HepG2 (cell line): ENCODE measurements around the gene CHST12. TPM values are rescaled to one million over a fixed set of nuclear protein-coding genes. Genes with fewer than 3 reads are reported as not detected.

Source experiments
- ATF7-NPFF ChIP-seq: sonication (generic); formaldehyde crosslinking; IDR thresholded peaks from 2 replicates; pipeline ENCODE4 v1.8.1; 2023; ENCODE audit warnings: mild to moderate bottlenecking, low read depth, missing genetic modification reagents, moderate library complexity
- BCL6 ChIP-seq: IDR thresholded peaks from 2 replicates; pipeline ENCODE4 v1.6.1; 2016; ENCODE audit warnings: missing genetic modification reagents, missing compliant biosample characterization
- CBX5 ChIP-seq: sonication (generic); formaldehyde crosslinking; IDR thresholded peaks from 2 replicates; pipeline ENCODE4 v1.4.0; 2020; ENCODE audit warnings: missing genetic modification reagents, borderline replicate concordance
- CTCF ChIP-seq: sonication (generic); formaldehyde crosslinking; IDR thresholded peaks from 2 replicates; pipeline ENCODE4 v1.5.0; 2020; ENCODE audit warnings: mild to moderate bottlenecking, missing genetic modification reagents, moderate library complexity
- MXD4 ChIP-seq: IDR thresholded peaks from 2 replicates; pipeline ENCODE4 v1.6.1; 2016; ENCODE audit warnings: mild to moderate bottlenecking, missing biosample characterization, missing genetic modification reagents
- SMAD9 ChIP-seq: sonication (generic); formaldehyde crosslinking; IDR thresholded peaks from 2 replicates; pipeline ENCODE4 v1.5.1; 2020; ENCODE audit warnings: mild to moderate bottlenecking, missing genetic modification reagents
- ZBTB2 ChIP-seq: sonication (generic); formaldehyde crosslinking; IDR thresholded peaks from 2 replicates; pipeline ENCODE4 v1.8.0; 2022; ENCODE audit warnings: low read depth, missing genetic modification reagents
- ZBTB38 ChIP-seq: sonication (generic); formaldehyde crosslinking; IDR thresholded peaks from 2 replicates; pipeline ENCODE4 v1.5.1; 2020; ENCODE audit warnings: mild to moderate bottlenecking, missing genetic modification reagents
- ZNF256 ChIP-seq: sonication (generic); formaldehyde crosslinking; conservative IDR thresholded peaks from 2 replicates; pipeline ENCODE4 v1.4.0; 2020; ENCODE audit warnings: missing genetic modification reagents
- ZNF329 ChIP-seq: sonication (generic); formaldehyde crosslinking; IDR thresholded peaks from 2 replicates; pipeline ENCODE4 v1.9.0; 2021; ENCODE audit warnings: low read depth, mild to moderate bottlenecking, missing genetic modification reagents
- polyA plus RNA-seq, 8 experiments: library from polyadenylated mRNA; depleted of rRNA in 3 of 8; stranded (reverse) in 7 of 8; unstranded in 1 of 8; fragments of >200 nt; fragmentation: Illumina TruSeq in 4 of 8; extraction: Trizol in 4 of 8; gene quantifications; 2 replicates each; pipeline versions ENCODE4 v1.2.1 to v1.2.3, GENCODE V29; 2011 to 2016; ENCODE audit warnings: low read depth in 4 of 8, missing spikeins in 1 of 8, mixed read lengths in 1 of 8; ENCODE audit not compliant: insufficient read depth in 1 of 8
- total RNA-seq, 5 experiments: library from RNA; depleted of rRNA; stranded (reverse); fragments of >200 nt; fragmentation: Illumina TruSeq; extraction: Trizol; gene quantifications; 2 replicates each; pipeline ENCODE4 v1.2.3, GENCODE V29; 2016; ENCODE audit warnings: low read depth in 1 of 5
- TF ChIP-seq, protein P1 (sequence below): sonication (generic); formaldehyde crosslinking; IDR thresholded peaks from 2 replicates; pipeline ENCODE4 v1.4.0; 2020; ENCODE audit warnings: missing genetic modification reagents, mild to moderate bottlenecking, borderline replicate concordance
- TF ChIP-seq, protein P2 (sequence below): fragments of 450-650 bp; IDR thresholded peaks from 2 replicates; pipeline ENCODE4 v1.6.1; 2016
- TF ChIP-seq, protein P3 (sequence below): sonication (generic); formaldehyde crosslinking; IDR thresholded peaks from 2 replicates; pipeline ENCODE4; 2020; ENCODE audit warnings: missing genetic modification reagents, mild to moderate bottlenecking, borderline replicate concordance
- TF ChIP-seq, protein P4 (sequence below): sonication (generic); formaldehyde crosslinking; IDR thresholded peaks from 2 replicates; pipeline ENCODE4 v1.4.0; 2020; ENCODE audit warnings: low read depth, mild to moderate bottlenecking, missing genetic modification reagents

The CHST12 gene
- total and polyA plus RNA-seq, 2 of the 13 experiments (the other 11 are each of a cell fraction or from before 2014, with no cell fraction given), result 6.4 to 15.8 TPM

DNA sequence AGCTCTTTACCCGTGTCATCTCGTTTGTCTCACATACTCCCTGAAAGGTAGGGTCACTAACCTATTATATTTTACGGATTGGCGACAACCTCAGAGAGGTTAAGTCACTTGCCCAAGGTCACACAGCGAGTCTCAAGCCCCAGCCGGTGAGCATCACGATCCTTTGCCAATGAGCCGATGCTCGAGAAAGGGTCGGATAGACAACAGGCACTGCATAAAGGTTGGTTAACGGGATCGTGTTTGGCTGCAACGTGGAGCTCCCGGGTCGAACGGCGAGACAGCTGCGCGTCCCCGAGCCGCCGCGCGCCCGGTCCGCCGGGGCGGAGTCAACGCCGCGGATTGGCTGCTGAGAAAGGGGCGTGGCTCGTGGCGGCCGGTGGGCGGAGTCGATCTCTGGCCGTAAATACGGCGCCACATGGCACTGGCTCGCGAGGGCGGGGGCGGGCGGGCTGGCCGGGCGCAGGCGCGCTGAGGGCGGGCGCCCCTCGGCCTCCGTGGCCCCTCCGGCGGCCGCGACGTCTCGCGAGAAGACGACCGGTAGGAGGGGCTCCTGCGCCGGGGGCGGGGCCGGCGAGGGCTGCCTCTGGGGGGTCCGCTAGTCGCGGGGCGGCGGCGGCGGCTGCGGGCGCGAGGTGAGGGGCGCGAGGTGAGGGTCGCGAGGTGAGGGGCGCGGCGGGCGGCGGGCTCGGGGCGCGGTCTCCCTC lies at the start of gene CHST12 (continued):
- TF ChIP-seq, protein P1, sequence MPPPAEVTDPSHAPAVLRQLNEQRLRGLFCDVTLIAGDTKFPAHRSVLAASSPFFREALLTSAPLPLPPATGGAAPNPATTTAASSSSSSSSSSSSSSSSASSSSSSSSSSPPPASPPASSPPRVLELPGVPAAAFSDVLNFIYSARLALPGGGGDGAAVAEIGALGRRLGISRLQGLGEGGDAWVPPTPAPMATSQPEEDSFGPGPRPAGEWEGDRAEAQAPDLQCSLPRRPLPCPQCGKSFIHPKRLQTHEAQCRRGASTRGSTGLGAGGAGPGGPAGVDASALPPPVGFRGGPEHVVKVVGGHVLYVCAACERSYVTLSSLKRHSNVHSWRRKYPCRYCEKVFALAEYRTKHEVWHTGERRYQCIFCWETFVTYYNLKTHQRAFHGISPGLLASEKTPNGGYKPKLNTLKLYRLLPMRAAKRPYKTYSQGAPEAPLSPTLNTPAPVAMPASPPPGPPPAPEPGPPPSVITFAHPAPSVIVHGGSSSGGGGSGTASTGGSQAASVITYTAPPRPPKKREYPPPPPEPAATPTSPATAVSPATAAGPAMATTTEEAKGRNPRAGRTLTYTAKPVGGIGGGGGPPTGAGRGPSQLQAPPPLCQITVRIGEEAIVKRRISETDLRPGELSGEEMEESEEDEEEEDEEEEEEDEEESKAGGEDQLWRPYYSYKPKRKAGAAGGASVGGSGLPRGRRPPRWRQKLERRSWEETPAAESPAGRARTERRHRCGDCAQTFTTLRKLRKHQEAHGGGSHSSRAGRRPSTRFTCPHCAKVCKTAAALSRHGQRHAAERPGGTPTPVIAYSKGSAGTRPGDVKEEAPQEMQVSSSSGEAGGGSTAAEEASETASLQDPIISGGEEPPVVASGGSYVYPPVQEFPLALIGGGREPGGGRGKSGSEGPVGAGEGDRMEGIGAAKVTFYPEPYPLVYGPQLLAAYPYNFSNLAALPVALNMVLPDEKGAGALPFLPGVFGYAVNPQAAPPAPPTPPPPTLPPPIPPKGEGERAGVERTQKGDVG, result 0 out of 2 replicates have a peak, but pooled peaks have one; percentile 33
- TF ChIP-seq MXD4 (CRISPR knock-in tag) (0 out of 2 replicates have a peak, but pooled peaks have one; percentile 36), ZNF256 (no peak), ZBTB2 (CRISPR knock-in tag) (no peak), ZNF329 (CRISPR knock-in tag) (0 out of 2 replicates have a peak, but pooled peaks have one; percentile 55), ZBTB38 (CRISPR knock-in tag) (peak; percentile 84; the same call in 1 of the 2 replicates), CTCF (CRISPR knock-in tag) (no peak), CBX5 (CRISPR knock-in tag) (0 out of 2 replicates have a peak, but pooled peaks have one; percentile 37), BCL6 (CRISPR knock-in tag) (no peak), SMAD9 (CRISPR knock-in tag) (0 out of 2 replicates have a peak, but pooled peaks have one; percentile 68), ATF7-NPFF (peak; percentile 42; the same call in 1 of the 2 replicates)
- TF ChIP-seq, protein P2, sequence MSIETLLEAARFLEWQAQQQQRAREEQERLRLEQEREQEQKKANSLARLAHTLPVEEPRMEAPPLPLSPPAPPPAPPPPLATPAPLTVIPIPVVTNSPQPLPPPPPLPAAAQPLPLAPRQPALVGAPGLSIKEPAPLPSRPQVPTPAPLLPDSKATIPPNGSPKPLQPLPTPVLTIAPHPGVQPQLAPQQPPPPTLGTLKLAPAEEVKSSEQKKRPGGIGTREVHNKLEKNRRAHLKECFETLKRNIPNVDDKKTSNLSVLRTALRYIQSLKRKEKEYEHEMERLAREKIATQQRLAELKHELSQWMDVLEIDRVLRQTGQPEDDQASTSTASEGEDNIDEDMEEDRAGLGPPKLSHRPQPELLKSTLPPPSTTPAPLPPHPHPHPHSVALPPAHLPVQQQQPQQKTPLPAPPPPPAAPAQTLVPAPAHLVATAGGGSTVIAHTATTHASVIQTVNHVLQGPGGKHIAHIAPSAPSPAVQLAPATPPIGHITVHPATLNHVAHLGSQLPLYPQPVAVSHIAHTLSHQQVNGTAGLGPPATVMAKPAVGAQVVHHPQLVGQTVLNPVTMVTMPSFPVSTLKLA, result peak; percentile 93
- TF ChIP-seq, protein P3, sequence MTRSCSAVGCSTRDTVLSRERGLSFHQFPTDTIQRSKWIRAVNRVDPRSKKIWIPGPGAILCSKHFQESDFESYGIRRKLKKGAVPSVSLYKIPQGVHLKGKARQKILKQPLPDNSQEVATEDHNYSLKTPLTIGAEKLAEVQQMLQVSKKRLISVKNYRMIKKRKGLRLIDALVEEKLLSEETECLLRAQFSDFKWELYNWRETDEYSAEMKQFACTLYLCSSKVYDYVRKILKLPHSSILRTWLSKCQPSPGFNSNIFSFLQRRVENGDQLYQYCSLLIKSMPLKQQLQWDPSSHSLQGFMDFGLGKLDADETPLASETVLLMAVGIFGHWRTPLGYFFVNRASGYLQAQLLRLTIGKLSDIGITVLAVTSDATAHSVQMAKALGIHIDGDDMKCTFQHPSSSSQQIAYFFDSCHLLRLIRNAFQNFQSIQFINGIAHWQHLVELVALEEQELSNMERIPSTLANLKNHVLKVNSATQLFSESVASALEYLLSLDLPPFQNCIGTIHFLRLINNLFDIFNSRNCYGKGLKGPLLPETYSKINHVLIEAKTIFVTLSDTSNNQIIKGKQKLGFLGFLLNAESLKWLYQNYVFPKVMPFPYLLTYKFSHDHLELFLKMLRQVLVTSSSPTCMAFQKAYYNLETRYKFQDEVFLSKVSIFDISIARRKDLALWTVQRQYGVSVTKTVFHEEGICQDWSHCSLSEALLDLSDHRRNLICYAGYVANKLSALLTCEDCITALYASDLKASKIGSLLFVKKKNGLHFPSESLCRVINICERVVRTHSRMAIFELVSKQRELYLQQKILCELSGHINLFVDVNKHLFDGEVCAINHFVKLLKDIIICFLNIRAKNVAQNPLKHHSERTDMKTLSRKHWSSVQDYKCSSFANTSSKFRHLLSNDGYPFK (CRISPR knock-in tag), result peak; percentile 28; the same call in 1 of the 2 replicates
- TF ChIP-seq, protein P4, sequence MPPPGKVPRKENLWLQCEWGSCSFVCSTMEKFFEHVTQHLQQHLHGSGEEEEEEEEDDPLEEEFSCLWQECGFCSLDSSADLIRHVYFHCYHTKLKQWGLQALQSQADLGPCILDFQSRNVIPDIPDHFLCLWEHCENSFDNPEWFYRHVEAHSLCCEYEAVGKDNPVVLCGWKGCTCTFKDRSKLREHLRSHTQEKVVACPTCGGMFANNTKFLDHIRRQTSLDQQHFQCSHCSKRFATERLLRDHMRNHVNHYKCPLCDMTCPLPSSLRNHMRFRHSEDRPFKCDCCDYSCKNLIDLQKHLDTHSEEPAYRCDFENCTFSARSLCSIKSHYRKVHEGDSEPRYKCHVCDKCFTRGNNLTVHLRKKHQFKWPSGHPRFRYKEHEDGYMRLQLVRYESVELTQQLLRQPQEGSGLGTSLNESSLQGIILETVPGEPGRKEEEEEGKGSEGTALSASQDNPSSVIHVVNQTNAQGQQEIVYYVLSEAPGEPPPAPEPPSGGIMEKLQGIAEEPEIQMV, result peak; percentile 87; the same call in 1 of the 2 replicates
